GM23248 (cell line): Measurements from ENCODE around the gene ASPSCR1. TPM values are rescaled to one million over a fixed set of nuclear protein-coding genes. Genes with fewer than 3 reads are reported as not detected.

Source experiments
- DNase-seq: peaks from one replicate; pipeline ENCODE4 v3.0.0-alpha.2; 2015
- H2AFZ ChIP-seq: fragments of 200-600 bp; sonication (generic); 2 replicates; pipeline ENCODE4 v1.6.1; 2016; ENCODE audit warnings: antibody characterized with exemption
- H3F3A ChIP-seq: fragments of 200-600 bp; sonication (generic); 2 replicates; pipeline ENCODE4 v1.6.1; 2016; ENCODE audit warnings: mild to moderate bottlenecking, antibody characterized with exemption, mixed run types; ENCODE audit not compliant: insufficient read depth
- H3K27ac ChIP-seq: fragments of 200-600 bp; sonication (generic); 2 replicates; pipeline ENCODE4 v1.5.1; 2016; ENCODE audit warnings: mild to moderate bottlenecking
- H3K27me3 ChIP-seq: fragments of 200-600 bp; sonication (generic); replicated peaks from 2 replicates; pipeline ENCODE4 v1.6.1; 2016; ENCODE audit warnings: mild to moderate bottlenecking; ENCODE audit not compliant: insufficient read depth
- H3K36me3 ChIP-seq: fragments of 200-600 bp; sonication (generic); 2 replicates; pipeline ENCODE4 v1.6.1; 2016; ENCODE audit warnings: low read depth, mild to moderate bottlenecking
- H3K4me1 ChIP-seq: fragments of 200-600 bp; sonication (generic); 2 replicates; pipeline ENCODE4 v1.6.1; 2016; ENCODE audit warnings: mild to moderate bottlenecking; ENCODE audit not compliant: insufficient read depth
- H3K4me2 ChIP-seq: fragments of 200-600 bp; sonication (generic); one replicate; pipeline ENCODE4 v1.6.1; 2016; ENCODE audit warnings: mild to moderate bottlenecking; ENCODE audit not compliant: unreplicated experiment
- H3K4me3 ChIP-seq: fragments of 200-600 bp; sonication (generic); 2 replicates; pipeline ENCODE4 v1.5.1; 2016; ENCODE audit warnings: mild to moderate bottlenecking
- H3K79me2 ChIP-seq: fragments of 200-600 bp; sonication (generic); 2 replicates; pipeline ENCODE4 v1.6.1; 2016; ENCODE audit warnings: mild to moderate bottlenecking; ENCODE audit not compliant: insufficient read depth
- H3K9ac ChIP-seq: fragments of 200-600 bp; sonication (generic); 2 replicates; pipeline ENCODE4 v1.6.1; 2016; ENCODE audit warnings: mild to moderate bottlenecking
- H3K9me2 ChIP-seq: fragments of 200-600 bp; sonication (generic); 2 replicates; pipeline ENCODE4 v1.6.1; 2016; ENCODE audit warnings: mixed run types, mild to moderate bottlenecking, moderate library complexity; ENCODE audit not compliant: insufficient read depth
- H3K9me3 ChIP-seq: fragments of 200-600 bp; sonication (generic); one replicate; pipeline ENCODE4 v1.6.1; 2017; ENCODE audit warnings: low read depth
- H4K20me1 ChIP-seq: fragments of 200-600 bp; sonication (generic); 2 replicates; pipeline ENCODE4 v1.6.0; 2016; ENCODE audit not compliant: insufficient read depth
- EZH2 ChIP-seq: fragments of 200-600 bp; sonication (generic); IDR thresholded peaks from 2 replicates; pipeline ENCODE4 v1.6.1; 2018; ENCODE audit warnings: antibody characterized with exemption, mild to moderate bottlenecking; ENCODE audit not compliant: insufficient read depth, poor library complexity, severe bottlenecking
- EZH2phosphoT487 ChIP-seq: fragments of 200-600 bp; sonication (generic); IDR thresholded peaks from 2 replicates; pipeline ENCODE4 v1.6.1; 2018; ENCODE audit warnings: antibody characterized with exemption, moderate library complexity, mild to moderate bottlenecking, low read depth; ENCODE audit not compliant: insufficient read depth
- WGBS, 2 experiments: methylation state at CpG; one replicate each; pipeline ENCODE4 v1.1.6; 2015 to 2017; ENCODE audit warnings: low lambda C conversion rate in 2 of 2, low coverage in 1 of 2; ENCODE audit errors: missing lambda C conversion rate in 2 of 2; 5-methylcytosine and 5-hydroxymethylcytosine counted together
- in situ Hi-C: fragments of 300-500 bp; cut with MboI; formaldehyde crosslinking; loops from 2 replicates; pipeline ENCODE4 v1.15.0; 2020
- polyA plus RNA-seq: library from polyadenylated mRNA; unstranded; fragments of >200 nt; fragmentation: Nextera tagmentation; extraction: Ambion mirVana; gene quantifications from 2 replicates; pipeline ENCODE4 v1.2.1, GENCODE V29; 2016
- total RNA-seq: library from RNA; depleted of rRNA; stranded (reverse); fragments of >200 nt; shearing (Covaris generic); gene quantifications from 2 replicates; pipeline ENCODE4 v1.2.3, GENCODE V29; 2014

ASPSCR1 gene
- total and polyA plus RNA-seq, 2 experiments from 2014 or later: 20.6 to 23.5 TPM

DNA sequence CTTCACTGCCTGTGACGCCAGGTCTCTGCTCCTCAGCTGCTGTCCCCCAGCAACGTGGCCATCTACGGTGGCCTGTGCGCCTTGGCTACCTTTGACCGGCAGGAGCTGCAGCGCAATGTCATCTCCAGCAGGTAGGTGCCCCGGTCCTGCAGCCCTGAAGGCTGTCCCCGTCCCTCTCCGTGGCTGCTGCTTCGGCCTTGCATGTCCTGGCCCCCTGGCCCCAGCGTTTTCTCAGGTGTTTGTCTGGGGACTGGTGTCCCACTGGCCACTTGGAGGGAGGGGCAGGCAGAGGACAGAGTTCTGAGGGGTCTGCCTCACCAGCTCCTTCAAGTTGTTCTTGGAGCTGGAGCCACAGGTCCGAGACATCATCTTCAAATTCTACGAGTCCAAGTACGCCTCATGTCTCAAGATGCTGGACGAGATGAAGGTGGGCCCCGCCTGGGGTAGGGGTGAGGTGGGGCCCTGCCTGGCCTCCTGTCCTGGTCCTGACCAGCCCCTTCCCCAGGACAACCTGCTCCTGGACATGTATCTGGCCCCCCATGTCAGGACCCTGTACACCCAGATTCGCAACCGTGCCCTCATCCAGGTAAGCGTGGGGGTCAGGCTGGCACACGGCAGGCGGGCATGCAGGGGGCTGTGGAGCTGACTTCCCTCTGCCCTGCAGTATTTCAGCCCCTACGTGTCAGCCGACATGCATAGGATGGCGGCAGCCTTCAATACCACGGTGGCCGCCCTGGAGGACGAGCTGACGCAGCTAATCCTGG, 78.7 kb downstream of the ASPSCR1 start:
- Histone ChIP-seq H4K20me1 (no peaks in the 10 kb centered on the region), H3K9me3 (no peaks in the 10 kb centered on the region), H3K27ac (no peak overlapping the region), H3K4me1 (peaks cover 6% of the 10 kb centered on the region), H3K36me3 (no peaks in the 10 kb centered on the region), H3K79me2 (peaks cover 23% of the 10 kb centered on the region), H3K4me2 (no peak overlapping the region), H3F3A (no peaks in the 10 kb centered on the region), H3K27me3 (no peaks in the 10 kb centered on the region), H3K9ac (no peak overlapping the region), H3K9me2 (no peaks in the 10 kb centered on the region), H2AFZ (no peak overlapping the region), H3K4me3 (no peak overlapping the region)
- 88 to 89% methylated on average over 28 of the region's 28 CpGs for WGBS, 2 experiments
- DNase-seq: no peak
- in situ Hi-C loops: no loop called here
- TF ChIP-seq EZH2: no peak

DNA sequence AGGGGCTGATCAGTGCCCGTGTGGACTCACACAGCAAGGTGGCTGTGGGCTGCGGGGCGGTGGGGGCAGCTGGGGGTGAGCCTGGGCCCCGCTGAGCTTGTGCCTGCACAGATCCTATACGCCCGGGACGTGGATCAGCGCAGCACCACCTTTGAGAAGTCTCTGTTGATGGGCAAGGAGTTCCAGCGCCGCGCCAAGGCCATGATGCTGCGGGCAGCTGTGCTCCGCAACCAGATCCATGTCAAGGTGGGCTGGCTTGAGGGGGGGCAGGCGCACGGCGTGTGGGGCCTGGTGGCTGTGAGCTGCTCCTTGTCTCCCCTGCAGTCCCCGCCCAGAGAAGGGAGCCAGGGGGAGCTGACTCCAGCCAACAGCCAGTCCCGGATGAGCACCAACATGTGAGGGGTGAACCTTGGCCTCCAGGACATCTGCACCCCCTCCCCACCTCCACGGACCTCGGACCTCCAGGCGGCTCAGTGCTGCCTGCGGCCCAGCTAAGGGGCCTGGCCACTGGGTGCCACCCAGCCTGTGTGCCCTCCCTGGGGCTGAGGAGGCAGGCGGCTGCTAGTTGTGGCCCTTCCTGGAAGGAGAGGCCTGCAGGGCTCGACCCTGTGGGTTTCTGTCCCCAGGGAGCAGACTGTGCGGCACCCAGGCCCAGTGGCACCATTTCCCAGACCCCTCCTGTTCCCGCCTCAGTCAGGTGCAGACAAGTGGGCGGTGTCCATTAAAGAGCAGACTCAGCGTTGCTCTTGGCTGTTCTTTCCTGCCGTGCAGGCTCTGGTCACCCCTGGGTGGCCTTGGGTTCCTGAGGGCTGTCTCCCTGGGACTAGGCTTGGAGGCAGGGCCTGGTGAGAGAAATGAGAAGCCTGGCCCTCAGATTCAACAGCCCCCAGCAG, 79.5 kb downstream of the ASPSCR1 start:
- H3K4me1 ChIP-seq: peaks cover 6% of the 10 kb centered on the region
- TF ChIP-seq EZH2phosphoT487 (no peak), EZH2 (no peak)
- no peak overlapping the region for H3K27ac ChIP-seq
- no peaks in the 10 kb centered on the region for H4K20me1 ChIP-seq
- H3K79me2 ChIP-seq: peaks cover 23% of the 10 kb centered on the region
- H3K4me3 ChIP-seq: no peak overlapping the region
- no peak overlapping the region for H2AFZ ChIP-seq
- DNase-seq: no peak
- H3K27me3 ChIP-seq: no peaks in the 10 kb centered on the region
- no peaks in the 10 kb centered on the region for H3K9me2 ChIP-seq
- in situ Hi-C loops: no loop called here
- no peak overlapping the region for H3K9ac ChIP-seq
- H3K4me2 ChIP-seq: no peak overlapping the region
- no peaks in the 10 kb centered on the region for H3K9me3 ChIP-seq
- no peaks in the 10 kb centered on the region for H3K36me3 ChIP-seq
- H3F3A ChIP-seq: no peaks in the 10 kb centered on the region
- 83 to 87% methylated on average over 23 to 29 of the region's 29 CpGs for WGBS, 2 experiments

DNA sequence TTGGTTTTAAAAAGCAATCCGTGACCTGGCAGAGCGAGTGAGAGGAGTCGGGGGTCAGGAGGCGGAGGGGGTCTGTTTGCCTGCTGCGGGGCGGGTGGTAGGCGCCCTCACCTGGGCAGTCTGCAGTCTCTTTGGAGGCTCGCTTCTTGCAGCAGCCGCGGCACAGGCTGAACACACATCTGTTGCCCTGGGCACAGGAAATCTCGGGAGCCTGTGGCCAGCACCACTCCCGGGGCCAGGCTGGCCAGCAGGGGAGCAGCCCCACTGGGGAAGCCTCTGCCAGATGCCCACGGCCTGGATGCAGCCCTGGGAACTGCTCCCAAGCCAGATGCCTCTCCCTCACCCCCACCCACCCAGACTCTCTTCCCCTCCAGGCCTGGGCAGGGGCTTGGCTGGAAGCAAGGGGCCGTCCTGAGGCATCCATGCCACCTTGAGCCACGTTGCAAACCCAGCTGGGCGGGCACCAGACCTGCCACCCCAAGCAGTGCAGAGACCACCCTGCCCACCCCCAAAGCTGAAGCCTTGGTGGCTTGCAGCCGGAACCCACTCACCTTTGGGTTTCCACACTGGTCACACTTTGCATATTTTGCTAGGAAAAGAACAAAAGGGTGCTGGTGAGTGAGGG, 80.9 kb downstream of the ASPSCR1 start:
- no peak for DNase-seq
- WGBS, 2 experiments: 73 to 89% methylated on average over 9 to 17 of the region's 17 CpGs
- no peak overlapping the region for H3K27ac ChIP-seq
- H3K4me1 ChIP-seq: no peaks in the 10 kb centered on the region
- in situ Hi-C loops: no loop called here
- H3K9ac ChIP-seq: no peak overlapping the region
- H3K27me3 ChIP-seq: no peaks in the 10 kb centered on the region
- H4K20me1 ChIP-seq: no peaks in the 10 kb centered on the region
- H3F3A ChIP-seq: no peaks in the 10 kb centered on the region
- no peak for TF ChIP-seq EZH2
- no peak for TF ChIP-seq EZH2phosphoT487
- H3K79me2 ChIP-seq: peaks cover 19% of the 10 kb centered on the region
- H3K4me2 ChIP-seq: no peak overlapping the region
- no peak overlapping the region for H2AFZ ChIP-seq
- H3K4me3 ChIP-seq: no peak overlapping the region
- H3K36me3 ChIP-seq: no peaks in the 10 kb centered on the region
- no peaks in the 10 kb centered on the region for H3K9me2 ChIP-seq
- no peaks in the 10 kb centered on the region for H3K9me3 ChIP-seq

DNA sequence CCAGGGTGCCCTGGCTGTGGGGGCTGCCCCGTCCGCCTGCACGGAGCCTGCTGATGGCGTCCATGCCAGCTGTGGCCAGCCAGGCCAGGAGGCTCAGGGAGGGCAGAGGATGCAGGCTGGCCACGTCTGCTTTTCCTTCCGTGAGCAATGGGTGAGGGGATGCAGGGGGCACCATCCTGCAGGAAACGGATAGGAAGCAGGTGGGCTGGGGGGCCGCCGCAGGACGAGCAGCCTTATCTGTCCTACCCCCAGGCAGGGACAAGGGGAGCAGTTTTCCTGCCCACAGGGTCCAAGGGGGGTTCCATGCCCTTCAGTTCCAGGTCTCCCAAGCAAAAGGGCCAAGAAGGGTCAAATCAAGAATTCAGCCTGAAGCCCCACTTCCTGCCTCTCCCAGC, 81.4 kb downstream of the ASPSCR1 start:
- Histone ChIP-seq H3K4me3 (no peak overlapping the region), H3K4me1 (no peaks in the 10 kb centered on the region), H4K20me1 (no peaks in the 10 kb centered on the region), H3K9me2 (no peaks in the 10 kb centered on the region), H2AFZ (no peak overlapping the region), H3K27me3 (no peaks in the 10 kb centered on the region), H3K79me2 (peaks cover 18% of the 10 kb centered on the region), H3K9ac (no peak overlapping the region), H3K4me2 (no peak overlapping the region), H3K36me3 (no peaks in the 10 kb centered on the region), H3K9me3 (no peaks in the 10 kb centered on the region), H3K27ac (no peak overlapping the region), H3F3A (no peaks in the 10 kb centered on the region)
- in situ Hi-C loops: no loop called here
- no peak for DNase-seq
- WGBS, 2 experiments: 76 to 77% methylated on average over 10 of the region's 10 CpGs
- TF ChIP-seq EZH2 (no peak), EZH2phosphoT487 (no peak)
